HEK293T (cell line): ENCODE measurements around the gene NMNAT2.

Source experiments
- FOXM1 ChIP-seq: fragments of 450-650 bp; IDR thresholded peaks from 2 replicates; pipeline ENCODE4 v1.6.1; 2017; ENCODE audit warnings: mild to moderate bottlenecking, borderline replicate concordance
- HDGF ChIP-seq: fragments of 450-650 bp; IDR thresholded peaks from 2 replicates; pipeline ENCODE4 v1.6.1; 2017; ENCODE audit warnings: antibody characterized with exemption, borderline replicate concordance
- SUZ12 ChIP-seq: fragments of 450-650 bp; IDR thresholded peaks from 2 replicates; pipeline ENCODE4 v1.6.1; 2016; ENCODE audit warnings: mild to moderate bottlenecking

- TF ChIP-seq HDGF, result no peak
- TF ChIP-seq FOXM1, result no peak
- TF ChIP-seq SUZ12, result no peak
Measured at GRCh38 chr1:183300828-183301227, 117.4 kb downstream of the NMNAT2 start.
